ENCODE results near the gene OLFML2B. TPM values are rescaled to one million over a fixed set of nuclear protein-coding genes. Genes with fewer than 3 reads are reported as not detected.

The OLFML2B gene
- total RNA-seq (2022; extraction: Qiagen RNA extraction) = 0.39 to 0.49 TPM (median 0.47 TPM) in 5 replicates

GRCh38 chr1:162023547-162024501, at the start of gene OLFML2B:
Gene OLFML2B (minus strand): TSS chr1:162023869. CDS start chr1:162023430, 439 bp downstream.

DNA sequence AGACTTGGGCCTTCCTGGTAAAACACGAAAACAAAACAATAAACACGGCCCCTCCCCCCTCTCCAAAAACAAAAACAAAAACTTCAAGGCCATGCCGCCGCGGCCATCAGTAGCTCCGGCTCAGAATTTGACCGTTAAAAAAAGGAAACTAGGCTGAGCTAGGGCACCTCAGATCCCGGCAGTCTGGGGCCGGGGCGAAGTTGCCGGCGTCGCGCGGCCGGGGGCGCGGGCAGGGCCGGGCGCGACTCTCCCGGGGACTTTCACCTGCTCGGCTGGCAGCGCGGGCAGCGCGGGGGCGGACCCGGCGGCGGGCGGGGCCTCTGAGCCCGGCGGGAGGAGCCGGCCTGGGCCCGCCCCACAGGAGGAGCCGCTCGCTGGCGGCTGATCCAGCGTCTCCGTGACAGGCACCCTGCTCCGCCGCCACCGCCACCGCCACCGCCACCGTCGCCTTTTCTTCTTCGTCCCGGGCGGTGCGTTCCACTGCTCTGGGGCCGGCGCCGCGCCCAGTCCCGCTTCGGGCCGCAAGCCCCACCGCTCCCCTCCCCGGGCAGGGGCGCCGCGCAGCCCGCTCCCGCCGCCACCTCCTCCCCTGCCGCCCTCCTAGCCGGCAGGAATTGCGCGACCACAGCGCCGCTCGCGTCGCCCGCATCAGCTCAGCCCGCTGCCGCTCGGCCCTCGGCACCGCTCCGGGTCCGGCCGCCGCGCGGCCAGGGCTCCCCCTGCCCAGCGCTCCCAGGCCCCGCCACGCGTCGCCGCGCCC, 45.8 kb upstream of the OLFML2B start, which contains the start of gene NOS1AP:
Gene NOS1AP (plus strand): TSS at position 358 of the 760 bp plus-strand sequence. CDS start 487 bp downstream, outside the sequence.

Other genes starting within 250 kb of the OLFML2B start
- 0.33 to 0.51 TPM (median 0.40 TPM) in 5 replicates for gene NOS1AP, start 45.8 kb upstream of the OLFML2B start, total RNA-seq (2022; extraction: Qiagen RNA extraction)

Measured in A549 treated with CORT108297 at 1 μM for 4 hours (cell line).